ENCODE results near the gene LLPH.

DNA sequence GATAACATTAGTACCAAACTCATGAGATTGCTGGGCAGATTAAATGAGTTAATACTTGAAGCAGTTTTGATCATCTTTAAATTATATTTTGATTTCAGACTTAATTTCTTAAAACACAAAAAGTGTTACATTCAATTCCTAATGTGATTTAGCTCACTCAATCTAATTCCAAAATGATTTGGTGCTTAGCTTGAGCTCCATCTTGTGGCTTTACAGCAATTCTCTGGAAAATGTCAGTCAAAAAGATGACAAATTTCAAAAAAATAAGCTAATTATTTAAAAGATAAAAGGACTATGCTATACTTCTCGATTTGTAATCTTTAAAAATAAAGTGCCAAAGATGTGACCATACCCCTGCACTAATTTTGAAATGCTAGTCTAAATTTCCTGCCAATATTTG, 10.1 kb downstream of the LLPH start:
- TF ChIP-seq POLR2A (IDR thresholded peaks at IDR 0.05) = no peak
- TF ChIP-seq, protein P1, sequence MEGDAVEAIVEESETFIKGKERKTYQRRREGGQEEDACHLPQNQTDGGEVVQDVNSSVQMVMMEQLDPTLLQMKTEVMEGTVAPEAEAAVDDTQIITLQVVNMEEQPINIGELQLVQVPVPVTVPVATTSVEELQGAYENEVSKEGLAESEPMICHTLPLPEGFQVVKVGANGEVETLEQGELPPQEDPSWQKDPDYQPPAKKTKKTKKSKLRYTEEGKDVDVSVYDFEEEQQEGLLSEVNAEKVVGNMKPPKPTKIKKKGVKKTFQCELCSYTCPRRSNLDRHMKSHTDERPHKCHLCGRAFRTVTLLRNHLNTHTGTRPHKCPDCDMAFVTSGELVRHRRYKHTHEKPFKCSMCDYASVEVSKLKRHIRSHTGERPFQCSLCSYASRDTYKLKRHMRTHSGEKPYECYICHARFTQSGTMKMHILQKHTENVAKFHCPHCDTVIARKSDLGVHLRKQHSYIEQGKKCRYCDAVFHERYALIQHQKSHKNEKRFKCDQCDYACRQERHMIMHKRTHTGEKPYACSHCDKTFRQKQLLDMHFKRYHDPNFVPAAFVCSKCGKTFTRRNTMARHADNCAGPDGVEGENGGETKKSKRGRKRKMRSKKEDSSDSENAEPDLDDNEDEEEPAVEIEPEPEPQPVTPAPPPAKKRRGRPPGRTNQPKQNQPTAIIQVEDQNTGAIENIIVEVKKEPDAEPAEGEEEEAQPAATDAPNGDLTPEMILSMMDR (IDR thresholded peaks at IDR 0.05) = no peak
